Prostate gland (tissue), 2 donors: Measurements from ENCODE around the gene SARNP. TPM values are rescaled to one million over a fixed set of nuclear protein-coding genes. Genes with fewer than 3 reads are reported as not detected.
A peak's percentile ranks its signal among the peaks of the same experiment; 100 is the strongest.

Experiments used
- DNase-seq: peaks from one replicate; pipeline ENCODE4 v3.0.0-alpha.2; 2019; ENCODE audit warnings: low spot score
- H3K27ac ChIP-seq, 2 donors: fragments of 200-600 bp; sonication (generic); 2 replicates each; pipeline ENCODE4 v1.5.1; 2017 to 2019
- H3K27me3 ChIP-seq: fragments of 200-600 bp; sonication (generic); replicated peaks from 2 replicates; pipeline ENCODE4 v1.5.1; 2019; ENCODE audit not compliant: insufficient read depth
- H3K36me3 ChIP-seq, 2 donors: fragments of 200-600 bp; sonication (generic); 1 replicate in 1 of 2; 2 replicates in 1 of 2; pipeline versions ENCODE4 v1.5.1 to v1.8.1; 2017 to 2019
- H3K4me1 ChIP-seq: fragments of 200-600 bp; sonication (generic); replicated peaks from 2 replicates; pipeline ENCODE4 v1.5.1; 2019
- H3K4me3 ChIP-seq, 2 donors: fragments of 200-600 bp; sonication (generic); 2 replicates each; pipeline ENCODE4 v1.5.1; 2017 to 2019
- H3K9me3 ChIP-seq: fragments of 200-600 bp; sonication (generic); 2 replicates; pipeline ENCODE4 v1.5.1; 2017
- POLR2A ChIP-seq: fragments of 450-650 bp; IDR thresholded peaks from one replicate; pipeline ENCODE4 v1.6.1; 2016; ENCODE audit warnings: antibody characterized with exemption, mild to moderate bottlenecking
- POLR2AphosphoS5 ChIP-seq: sonication (generic); formaldehyde crosslinking; IDR thresholded peaks from one replicate; pipeline ENCODE4 v1.6.1; 2017; ENCODE audit warnings: antibody characterized with exemption
- WGBS: methylation state at CpG from one replicate; pipeline ENCODE4 v1.1.5; 2018; 5-methylcytosine and 5-hydroxymethylcytosine counted together
- intact Hi-C: fragments of 100-400 bp; cut with DNase I; formaldehyde crosslinking; loops from one replicate; pipeline ENCODE4 v1.14.2; 2022
- small RNA-seq, 2 donors: library from RNA; depleted of rRNA; stranded (forward); fragments of <200 nt; gene quantifications; one replicate each; pipeline ENCODE3, GENCODE V24; 2016
- total RNA-seq, 2 donors: library from RNA; depleted of rRNA; stranded (reverse); fragments of >200 nt; gene quantifications; one replicate each; pipeline ENCODE4 v1.1.0, GENCODE V29; 2016
- TF ChIP-seq, protein P1 (sequence below), 4 experiments: fragments of 200-600 bp in 2 of 4; fragments of 450-650 bp in 2 of 4; sonication (generic) in 2 of 4; IDR thresholded peaks; 1 replicate in 3 of 4; 2 replicates in 1 of 4; pipeline ENCODE4 v1.5.1; 2016 to 2019; ENCODE audit warnings: antibody characterized with exemption in 4 of 4, mild to moderate bottlenecking in 2 of 4, moderate library complexity in 2 of 4

Gene SARNP
- total RNA-seq, 2 donors from 2014 or later = 65.9 to 75.9 TPM

DNA sequence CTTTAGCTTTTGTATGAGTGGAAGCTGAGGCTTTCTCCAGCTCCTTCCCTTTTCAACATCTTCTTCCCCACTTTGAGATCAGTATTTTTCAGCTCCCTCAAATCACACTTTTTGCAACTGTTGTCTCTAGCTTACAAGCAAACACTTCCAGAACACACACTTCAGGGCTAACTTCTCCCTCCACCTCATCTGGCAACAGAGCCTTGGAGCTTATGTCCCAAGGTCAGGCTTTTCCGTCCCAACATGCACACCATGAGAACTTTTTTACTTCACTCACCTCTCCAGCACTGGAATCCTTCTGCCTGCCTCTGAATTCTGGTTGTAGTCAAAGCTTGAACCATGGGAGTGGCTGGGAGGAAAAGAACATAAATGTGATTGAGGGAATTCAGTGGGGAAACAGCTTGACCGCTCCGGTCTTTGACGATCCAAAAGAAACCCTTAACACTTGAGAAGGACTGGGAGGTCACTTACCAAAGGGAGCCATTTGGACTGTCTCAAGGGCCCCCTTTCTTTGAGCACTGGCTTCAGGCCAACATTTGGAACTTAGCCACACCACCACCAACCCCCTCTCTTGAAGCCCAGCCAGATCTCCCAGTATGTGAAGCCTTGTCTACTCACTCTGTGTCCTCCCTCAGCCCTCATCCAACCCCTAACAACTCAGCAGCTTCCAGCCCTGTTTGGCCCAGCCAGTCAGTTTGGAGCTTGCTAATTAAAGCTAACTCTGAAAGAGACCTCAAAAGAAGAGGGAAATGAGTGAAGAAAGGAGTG, 105.6 kb downstream of the SARNP start:
- no peaks in the 10 kb centered on the region for H3K9me3 ChIP-seq
- no peak for DNase-seq
- H3K4me3 ChIP-seq = no peak overlapping the region
- WGBS = 50% methylated on average over 4 of the region's 4 CpGs
- H3K27ac ChIP-seq = no peak overlapping the region
- TF ChIP-seq POLR2A (no peak), POLR2AphosphoS5 (no peak)
- TF ChIP-seq, protein P1, sequence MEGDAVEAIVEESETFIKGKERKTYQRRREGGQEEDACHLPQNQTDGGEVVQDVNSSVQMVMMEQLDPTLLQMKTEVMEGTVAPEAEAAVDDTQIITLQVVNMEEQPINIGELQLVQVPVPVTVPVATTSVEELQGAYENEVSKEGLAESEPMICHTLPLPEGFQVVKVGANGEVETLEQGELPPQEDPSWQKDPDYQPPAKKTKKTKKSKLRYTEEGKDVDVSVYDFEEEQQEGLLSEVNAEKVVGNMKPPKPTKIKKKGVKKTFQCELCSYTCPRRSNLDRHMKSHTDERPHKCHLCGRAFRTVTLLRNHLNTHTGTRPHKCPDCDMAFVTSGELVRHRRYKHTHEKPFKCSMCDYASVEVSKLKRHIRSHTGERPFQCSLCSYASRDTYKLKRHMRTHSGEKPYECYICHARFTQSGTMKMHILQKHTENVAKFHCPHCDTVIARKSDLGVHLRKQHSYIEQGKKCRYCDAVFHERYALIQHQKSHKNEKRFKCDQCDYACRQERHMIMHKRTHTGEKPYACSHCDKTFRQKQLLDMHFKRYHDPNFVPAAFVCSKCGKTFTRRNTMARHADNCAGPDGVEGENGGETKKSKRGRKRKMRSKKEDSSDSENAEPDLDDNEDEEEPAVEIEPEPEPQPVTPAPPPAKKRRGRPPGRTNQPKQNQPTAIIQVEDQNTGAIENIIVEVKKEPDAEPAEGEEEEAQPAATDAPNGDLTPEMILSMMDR (IDR thresholded peaks at IDR 0.05) = no peak
- H3K4me1 ChIP-seq = peaks cover 8% of the 10 kb centered on the region
- intact Hi-C loops = no loop called here
- no peaks in the 10 kb centered on the region for H3K36me3 ChIP-seq
- H3K27me3 ChIP-seq = no peaks in the 10 kb centered on the region

DNA sequence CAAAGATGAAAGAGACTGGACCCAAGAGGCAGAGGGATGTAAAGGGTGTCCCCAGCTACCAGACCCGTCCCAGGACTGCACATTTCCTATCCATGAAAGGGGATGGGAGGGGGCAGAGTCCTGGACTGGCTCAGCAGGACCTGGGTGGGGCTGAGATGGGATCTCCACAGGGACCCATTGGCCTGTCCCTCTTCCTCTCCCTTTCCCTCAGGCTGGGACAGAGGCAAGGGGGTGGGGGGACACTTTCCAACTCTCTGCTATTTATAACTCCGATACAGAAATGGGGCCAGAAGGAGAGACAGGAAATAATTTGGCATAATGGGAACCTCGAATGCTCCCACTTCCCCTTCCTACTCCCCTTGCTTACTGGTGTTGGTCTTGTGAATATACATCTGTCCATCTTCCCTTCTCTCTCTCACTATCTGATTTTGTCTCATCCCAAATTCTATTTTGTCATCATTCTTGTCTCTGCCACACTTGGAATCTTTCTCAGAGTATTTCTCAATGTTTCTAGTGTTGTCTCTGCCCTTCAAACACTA, 108.8 kb downstream of the SARNP start:
- peak overlapping the region; percentile 62 to 65 for H3K27ac ChIP-seq
- no peak overlapping the region for H3K4me3 ChIP-seq
- H3K27me3 ChIP-seq = no peaks in the 10 kb centered on the region
- 21% methylated on average over 3 of the region's 3 CpGs for WGBS
- intact Hi-C loops = no loop called here
- no peak for DNase-seq
- no peaks in the 10 kb centered on the region for H3K9me3 ChIP-seq
- no peaks in the 10 kb centered on the region for H3K4me1 ChIP-seq
- peak; percentile 10 for TF ChIP-seq POLR2A
- TF ChIP-seq, protein P1 (IDR thresholded peaks at IDR 0.05) = no peak
- no peaks in the 10 kb centered on the region for H3K36me3 ChIP-seq

DNA sequence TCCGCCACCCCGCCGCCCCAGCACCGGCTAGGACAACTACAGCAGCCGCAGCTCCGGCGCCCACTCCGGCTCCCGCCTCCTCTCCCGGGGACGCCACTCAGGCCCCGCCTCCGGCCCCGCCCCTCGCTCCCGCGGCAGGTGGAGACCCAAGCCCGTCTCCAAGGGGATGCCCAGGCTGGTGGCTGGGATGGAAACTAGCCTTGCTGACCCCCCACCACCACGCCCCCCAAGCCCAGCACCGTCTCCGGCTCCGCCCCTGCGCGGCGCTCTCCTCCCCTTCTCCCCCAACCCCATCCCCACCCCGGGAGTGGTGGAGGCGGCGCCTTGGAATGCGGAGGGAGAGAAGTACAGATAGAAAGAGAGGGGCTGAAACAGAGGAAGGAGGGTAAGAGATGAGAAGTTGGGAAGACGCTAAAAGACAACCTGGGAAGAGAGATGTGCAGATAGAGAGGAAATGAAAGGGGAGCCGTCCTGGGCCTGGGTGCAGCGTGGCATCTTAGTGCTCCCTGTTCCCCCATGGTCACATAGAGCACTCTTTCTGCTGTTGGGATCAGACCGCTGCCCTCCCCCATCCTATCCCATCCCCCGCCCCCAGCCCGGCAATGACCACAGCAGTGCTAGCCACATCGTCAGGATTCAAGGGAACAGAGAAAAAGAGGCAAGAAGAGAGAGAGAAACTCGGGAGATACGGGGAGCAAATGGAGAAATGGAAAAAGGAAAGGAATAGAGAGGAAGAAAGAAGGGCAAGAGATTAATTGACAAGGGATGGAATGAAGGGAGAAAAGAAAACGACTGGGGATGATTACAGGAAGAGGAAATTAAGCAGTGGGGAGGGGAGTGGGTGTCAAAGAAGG, 109.5 kb downstream of the SARNP start, which contains the start of gene ITGA7:
Gene ITGA7, minus strand, starts transcription at position 64 of the 854 bp plus-strand sequence. CDS start 222 bp downstream, outside the sequence.
- Histone ChIP-seq H3K9me3 (no peaks in the 10 kb centered on the region), H3K36me3 (no peaks in the 10 kb centered on the region), H3K4me1 (no peaks in the 10 kb centered on the region), H3K4me3 (peak within 1 kb of the TSS; percentile 39 to 43), H3K27ac (peak within 1 kb of the TSS; percentile 62 to 65), H3K27me3 (no peaks in the 10 kb centered on the region)
- TF ChIP-seq, protein P1 (IDR thresholded peaks at IDR 0.05) = no peak
- TF ChIP-seq POLR2AphosphoS5 (peak; percentile 24), POLR2A (no peak)
- DNase-seq = peak; percentile 39
- intact Hi-C loops = no loop called here
- under 1% methylated on average over 21 of the region's 39 CpGs for WGBS

Small RNAs within 50 kb of the gene (small RNA-seq; reads per million reads assigned to genes)
- gene AC009779.1 (0 reads per million in 2 donors), gene RF00017 (0 reads per million in 2 donors)

Other genes starting within 250 kb of the SARNP start
- not detected for gene OR2AP1, start 245.3 kb downstream of the SARNP start, total RNA-seq
- not detected for gene OR10P1, start 180.8 kb downstream of the SARNP start, total RNA-seq
- gene ITGA7, start 109.8 kb downstream of the SARNP start, total RNA-seq = 10 to 100 TPM; 17.4 to 37.0 TPM
- 100 to 1,000 TPM; 151 to 240 TPM for gene BLOC1S1, start 101.7 kb downstream of the SARNP start, total RNA-seq
- 10 to 100 TPM in 1 of 2 donors, 1 to 10 TPM in 1; 5.7 to 12.6 TPM for gene RDH5, start 97.3 kb downstream of the SARNP start, total RNA-seq
- 100 to 1,000 TPM; 485 to 585 TPM for gene CD63, start 88.7 kb downstream of the SARNP start, total RNA-seq
- gene GDF11, start 74.6 kb downstream of the SARNP start, total RNA-seq = 10 to 100 TPM in 1 of 2 donors, 1 to 10 TPM in 1; 4.1 to 10.3 TPM
- gene ORMDL2, start 317 bp upstream of the SARNP start, total RNA-seq = 10 to 100 TPM; 23.1 to 29.3 TPM
- gene DNAJC14, start 11.9 kb upstream of the SARNP start, total RNA-seq = 10 to 100 TPM; 58.0 to 79.6 TPM
- gene MMP19, start 25.2 kb upstream of the SARNP start, total RNA-seq = 1 to 10 TPM in 1 of 2 donors, under 1 TPM in 1; 0.46 to 2.6 TPM
- 10 to 100 TPM; 89.0 to 94.5 TPM for gene PYM1, start 110.2 kb upstream of the SARNP start, total RNA-seq
- 100 to 1,000 TPM in 1 of 2 donors, 10 to 100 TPM in 1; 74.9 to 161 TPM for gene DGKA, start 113.4 kb upstream of the SARNP start, total RNA-seq
- gene PMEL, start 148.3 kb upstream of the SARNP start, total RNA-seq = 1 to 10 TPM in 1 of 2 donors, under 1 TPM in 1; 0.18 to 8.6 TPM
- gene CDK2, start 149.1 kb upstream of the SARNP start, total RNA-seq = 10 to 100 TPM; 24.3 to 28.2 TPM
- gene RAB5B, start 156.4 kb upstream of the SARNP start, total RNA-seq = 100 to 1,000 TPM in 1 of 2 donors, 10 to 100 TPM in 1; 82.5 to 191 TPM
- 10 to 100 TPM; 23.6 to 49.6 TPM for gene SUOX, start 179.6 kb upstream of the SARNP start, total RNA-seq
- gene IKZF4, start 203.3 kb upstream of the SARNP start, total RNA-seq = 1 to 10 TPM; 2.2 to 6.2 TPM
- 1,000 to 10,000 TPM in 1 of 2 donors, 100 to 1,000 TPM in 1; 284 to 1,659 TPM for gene RPS26, start 224.2 kb upstream of the SARNP start, total RNA-seq